ENCODE data around the gene KIRREL1. TPM values are rescaled to one million over a fixed set of nuclear protein-coding genes. Genes with fewer than 3 reads are reported as not detected.

The KIRREL1 gene
- total RNA-seq, 2 donors from 2014 or later, result 22.8 to 26.5 TPM

DNA sequence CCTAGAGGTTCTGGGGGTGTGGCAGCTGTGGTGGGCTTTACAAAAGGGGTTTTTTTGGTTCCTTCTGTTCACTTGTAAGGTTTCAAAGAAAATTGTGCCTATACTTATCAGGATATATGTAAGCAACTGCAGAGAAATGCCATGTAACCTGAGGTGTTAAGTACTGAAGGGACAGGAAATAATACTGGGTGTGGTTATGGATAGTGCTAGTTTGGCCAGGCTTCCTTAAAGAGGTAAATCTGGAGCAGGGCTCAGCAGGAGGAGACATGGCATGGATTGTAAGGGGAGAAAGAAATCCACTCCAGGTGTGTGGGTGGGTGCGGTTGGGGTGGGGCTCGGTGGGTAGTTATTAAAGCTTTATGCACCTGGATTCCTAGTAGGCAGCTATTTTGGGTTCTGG is 28.3 kb downstream of the KIRREL1 start:
- H3K4me1 Mint-ChIP-seq, result peaks cover 57% of the 10 kb centered on the region
- no peak overlapping the region for H3K27ac Mint-ChIP-seq
- no peak for DNase-seq
- Histone ChIP-seq H3K4me3 (ENCODE audit: low read length) (no peak overlapping the region), H3K36me3 (ENCODE audit: control insufficient read depth, insufficient read depth, low read length) (peaks cover 4% of the 10 kb centered on the region), H3K9me3 (ENCODE audit: control insufficient read depth, low read length) (no peaks in the 10 kb centered on the region), H3K27ac (ENCODE audit: low read depth, low read length) (no peak overlapping the region), H3K9ac (ENCODE audit: extremely low read depth, low read length, poor library complexity, severe bottlenecking) (no peak overlapping the region), H3K27me3 (ENCODE audit: control insufficient read depth, insufficient read depth, low read length, poor library complexity, severe bottlenecking) (no peaks in the 10 kb centered on the region), H3K4me1 (ENCODE audit: control insufficient read depth, insufficient read depth, low read length) (peaks cover 18% of the 10 kb centered on the region)
- TF ChIP-seq, protein P1, sequence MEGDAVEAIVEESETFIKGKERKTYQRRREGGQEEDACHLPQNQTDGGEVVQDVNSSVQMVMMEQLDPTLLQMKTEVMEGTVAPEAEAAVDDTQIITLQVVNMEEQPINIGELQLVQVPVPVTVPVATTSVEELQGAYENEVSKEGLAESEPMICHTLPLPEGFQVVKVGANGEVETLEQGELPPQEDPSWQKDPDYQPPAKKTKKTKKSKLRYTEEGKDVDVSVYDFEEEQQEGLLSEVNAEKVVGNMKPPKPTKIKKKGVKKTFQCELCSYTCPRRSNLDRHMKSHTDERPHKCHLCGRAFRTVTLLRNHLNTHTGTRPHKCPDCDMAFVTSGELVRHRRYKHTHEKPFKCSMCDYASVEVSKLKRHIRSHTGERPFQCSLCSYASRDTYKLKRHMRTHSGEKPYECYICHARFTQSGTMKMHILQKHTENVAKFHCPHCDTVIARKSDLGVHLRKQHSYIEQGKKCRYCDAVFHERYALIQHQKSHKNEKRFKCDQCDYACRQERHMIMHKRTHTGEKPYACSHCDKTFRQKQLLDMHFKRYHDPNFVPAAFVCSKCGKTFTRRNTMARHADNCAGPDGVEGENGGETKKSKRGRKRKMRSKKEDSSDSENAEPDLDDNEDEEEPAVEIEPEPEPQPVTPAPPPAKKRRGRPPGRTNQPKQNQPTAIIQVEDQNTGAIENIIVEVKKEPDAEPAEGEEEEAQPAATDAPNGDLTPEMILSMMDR (conservative IDR thresholded peaks at IDR 0.05), result no peak
- no peak overlapping the region for H3K4me3 Mint-ChIP-seq
- no peaks in the 10 kb centered on the region for H3K27me3 Mint-ChIP-seq (ENCODE audit: insufficient read depth)
- no peaks in the 10 kb centered on the region for H3K36me3 Mint-ChIP-seq (ENCODE audit: low read depth)
- no peaks in the 10 kb centered on the region for H3K9me3 Mint-ChIP-seq
- WGBS, 2 experiments (ENCODE audit: insufficient coverage in 1 of 2, insufficient read length in 1 of 2), result 83 to 100% methylated on average over 2 of the region's 2 CpGs

DNA sequence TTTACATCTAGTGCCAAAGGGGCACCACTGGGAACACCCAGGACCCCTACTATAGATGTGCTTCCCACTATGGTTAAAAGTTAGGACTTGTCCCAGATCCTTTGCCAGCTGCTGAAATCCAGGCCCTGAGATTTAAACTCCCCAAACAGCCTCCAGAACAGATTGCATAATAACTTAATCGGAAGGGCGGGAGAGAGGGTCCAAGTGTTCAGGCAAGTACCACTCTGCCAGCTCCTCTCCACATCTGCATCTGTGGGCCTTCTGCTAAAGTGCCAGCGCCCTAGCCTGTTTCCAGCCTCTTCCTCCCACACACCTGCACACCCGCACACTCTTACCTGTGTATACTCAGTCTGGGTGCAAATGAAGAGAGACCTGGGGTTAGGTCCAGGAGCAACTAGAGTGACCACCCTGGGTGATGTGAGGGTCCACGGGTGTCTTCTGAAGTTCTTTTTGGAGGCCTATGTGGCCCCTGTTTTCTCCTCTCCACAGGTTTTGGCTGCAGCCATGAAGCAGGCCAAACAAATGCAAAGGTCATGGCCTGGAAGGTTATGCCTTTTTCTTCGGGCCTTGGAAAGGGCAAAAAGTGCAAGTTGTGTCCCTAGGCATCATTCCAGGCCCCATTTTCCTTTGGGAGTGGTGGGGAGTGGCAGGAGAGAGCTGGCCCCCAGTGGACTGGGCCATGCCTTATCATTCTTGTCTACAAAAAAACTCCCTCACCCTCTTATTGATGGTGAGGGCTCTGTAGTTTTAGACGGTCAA is 29.3 kb downstream of the KIRREL1 start:
- WGBS, 2 experiments (ENCODE audit: insufficient coverage in 1 of 2, insufficient read length in 1 of 2), result 81 to 94% methylated on average over 4 to 7 of the region's 7 CpGs
- Histone ChIP-seq H3K27me3 (ENCODE audit: control insufficient read depth, insufficient read depth, low read length, poor library complexity, severe bottlenecking) (no peaks in the 10 kb centered on the region), H3K9me3 (ENCODE audit: control insufficient read depth, low read length) (no peaks in the 10 kb centered on the region), H3K27ac (ENCODE audit: low read depth, low read length) (no peak overlapping the region), H3K9ac (ENCODE audit: extremely low read depth, low read length, poor library complexity, severe bottlenecking) (no peak overlapping the region), H3K36me3 (ENCODE audit: control insufficient read depth, insufficient read depth, low read length) (peaks cover 4% of the 10 kb centered on the region), H3K4me1 (ENCODE audit: control insufficient read depth, insufficient read depth, low read length) (peaks cover 14% of the 10 kb centered on the region), H3K4me3 (ENCODE audit: low read length) (no peak overlapping the region)
- TF ChIP-seq, protein P1 (conservative IDR thresholded peaks at IDR 0.05), result no peak
- Mint-ChIP-seq H3K9me3 (no peaks in the 10 kb centered on the region), H3K4me1 (peaks cover 50% of the 10 kb centered on the region), H3K4me3 (no peak overlapping the region), H3K27me3 (ENCODE audit: insufficient read depth) (no peaks in the 10 kb centered on the region), H3K36me3 (ENCODE audit: low read depth) (no peaks in the 10 kb centered on the region), H3K27ac (peak overlapping the region; percentile 36)
- DNase-seq, result no peak

DNA sequence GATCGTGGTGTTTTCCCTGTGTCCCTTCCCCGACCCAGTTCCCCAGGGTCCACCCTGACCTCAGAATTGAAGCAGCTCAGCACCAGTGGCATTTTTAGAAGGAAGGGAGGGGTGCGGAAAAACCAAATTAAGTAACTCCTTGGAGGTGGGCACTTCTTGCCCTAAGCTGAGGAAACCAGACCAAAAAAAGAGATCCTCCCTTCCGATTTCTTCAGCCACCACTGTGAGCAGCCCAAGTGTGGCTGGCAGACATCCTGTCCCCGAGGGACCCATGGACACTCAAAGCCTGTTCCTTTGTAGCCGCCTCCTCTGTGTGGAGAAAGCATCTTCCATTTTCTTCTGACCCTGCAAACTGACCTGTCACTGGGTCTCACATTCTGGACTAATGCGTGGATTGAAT is 31.3 kb downstream of the KIRREL1 start:
- H3K4me3 ChIP-seq (ENCODE audit: low read length), result no peak overlapping the region
- no peak overlapping the region for H3K9ac ChIP-seq (ENCODE audit: extremely low read depth, low read length, poor library complexity, severe bottlenecking)
- Mint-ChIP-seq H3K9me3 (no peaks in the 10 kb centered on the region), H3K4me3 (no peak overlapping the region), H3K27ac (peak overlapping the region; percentile 48), H3K4me1 (peaks cover 31% of the 10 kb centered on the region), H3K36me3 (ENCODE audit: low read depth) (no peaks in the 10 kb centered on the region), H3K27me3 (ENCODE audit: insufficient read depth) (no peaks in the 10 kb centered on the region)
- no peak for DNase-seq
- TF ChIP-seq, protein P1 (conservative IDR thresholded peaks at IDR 0.05), result no peak
- peaks cover 4% of the 10 kb centered on the region for H3K36me3 ChIP-seq (ENCODE audit: control insufficient read depth, insufficient read depth, low read length)
- H3K27ac ChIP-seq (ENCODE audit: low read depth, low read length), result peak overlapping the region; percentile 67
- no peaks in the 10 kb centered on the region for H3K9me3 ChIP-seq (ENCODE audit: control insufficient read depth, low read length)
- H3K4me1 ChIP-seq (ENCODE audit: control insufficient read depth, insufficient read depth, low read length), result peaks cover 3% of the 10 kb centered on the region
- WGBS, 2 experiments (ENCODE audit: insufficient coverage in 1 of 2, insufficient read length in 1 of 2), result 93 to 94% methylated on average over 7 of the region's 7 CpGs
- no peaks in the 10 kb centered on the region for H3K27me3 ChIP-seq (ENCODE audit: control insufficient read depth, insufficient read depth, low read length, poor library complexity, severe bottlenecking)

Data from endodermal cell (in vitro differentiated cells).